BJ (cell line): ENCODE data around the gene HOXB2. TPM values are rescaled to one million over a fixed set of nuclear protein-coding genes. Genes with fewer than 3 reads are reported as not detected.

Experiments used
- CTCF ChIA-PET: fragments of 350-600 bp; formaldehyde crosslinking; extraction: SDS; loops from one replicate; lab custom pipeline; 2021; ENCODE audit warnings: antibody characterized with exemption, inconsistent platforms; lab: Yijun Ruan, JAX
- POLR2A ChIA-PET: fragments of 300-600 bp; sonication (Branson Sonifier 250); formaldehyde crosslinking; extraction: SDS; loops from one replicate; lab custom pipeline; 2021; ENCODE audit warnings: antibody characterized with exemption; lab: Charles Lee
- DNase-seq: peaks from one replicate; pipeline ENCODE4 v3.0.0-alpha.2; 2011; ENCODE audit warnings: low read depth
- H3K27me3 ChIP-seq: 2 replicates; pipeline ENCODE4 v1.6.0; 2011; ENCODE audit warnings: low read length; ENCODE audit not compliant: control insufficient read depth, insufficient read depth
- H3K36me3 ChIP-seq: 2 replicates; pipeline ENCODE4 v1.5.1; 2011; ENCODE audit warnings: low read length; ENCODE audit not compliant: control insufficient read depth, insufficient read depth
- H3K4me3 ChIP-seq: 2 replicates; pipeline ENCODE4 v1.5.1; 2011; ENCODE audit warnings: low read depth, mild to moderate bottlenecking, control low read depth, low read length
- polyA plus RNA-seq: library from polyadenylated mRNA; depleted of rRNA; stranded (reverse); fragments of >200 nt; gene quantifications from 2 replicates; pipeline ENCODE4 v1.2.3, GENCODE V29; 2011
- TF ChIP-seq, protein P1 (sequence below): IDR thresholded peaks from 2 replicates; pipeline ENCODE4 v1.5.1; 2011; ENCODE audit warnings: low read depth, mild to moderate bottlenecking, control low read depth, inconsistent platforms, low read length, moderate library complexity; ENCODE audit not compliant: insufficient read depth

The HOXB2 gene
- polyA plus RNA-seq, 1 experiment = 1.7 TPM

DNA sequence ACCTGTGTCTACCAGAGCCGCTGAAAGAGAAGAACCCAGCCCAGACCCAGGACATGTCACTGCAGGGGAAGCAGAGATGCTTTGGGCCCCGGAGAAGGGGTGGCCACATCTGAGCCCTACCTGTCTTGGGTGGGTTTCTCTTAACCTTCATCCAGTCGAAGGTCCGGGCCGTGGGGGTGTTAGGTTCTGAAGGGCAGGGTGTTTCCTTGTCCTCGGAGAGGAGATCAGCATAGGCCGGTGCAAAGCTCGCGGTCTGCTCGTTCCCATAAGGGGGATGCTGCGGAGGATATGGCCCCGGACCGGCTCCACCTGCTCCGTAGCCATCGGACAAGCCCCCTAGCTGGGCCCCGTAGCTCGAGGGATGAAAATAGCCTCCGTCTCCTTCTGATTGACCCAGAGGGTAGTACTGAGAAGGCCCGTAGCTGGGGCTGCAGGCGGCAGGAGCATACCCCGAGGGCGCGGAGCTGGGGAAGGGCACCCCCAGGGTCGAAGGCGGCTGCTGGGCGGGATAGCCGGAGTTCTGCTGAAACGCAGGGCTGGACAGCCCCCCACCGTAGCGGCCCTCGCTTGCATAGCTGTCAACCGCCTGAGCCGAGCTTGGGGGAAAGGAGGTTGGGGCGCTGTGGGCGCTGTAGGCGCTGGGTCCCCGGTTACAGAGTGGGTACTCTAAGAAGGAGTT lies 14.6 kb downstream of the HOXB2 start:
- TF ChIP-seq, protein P1, sequence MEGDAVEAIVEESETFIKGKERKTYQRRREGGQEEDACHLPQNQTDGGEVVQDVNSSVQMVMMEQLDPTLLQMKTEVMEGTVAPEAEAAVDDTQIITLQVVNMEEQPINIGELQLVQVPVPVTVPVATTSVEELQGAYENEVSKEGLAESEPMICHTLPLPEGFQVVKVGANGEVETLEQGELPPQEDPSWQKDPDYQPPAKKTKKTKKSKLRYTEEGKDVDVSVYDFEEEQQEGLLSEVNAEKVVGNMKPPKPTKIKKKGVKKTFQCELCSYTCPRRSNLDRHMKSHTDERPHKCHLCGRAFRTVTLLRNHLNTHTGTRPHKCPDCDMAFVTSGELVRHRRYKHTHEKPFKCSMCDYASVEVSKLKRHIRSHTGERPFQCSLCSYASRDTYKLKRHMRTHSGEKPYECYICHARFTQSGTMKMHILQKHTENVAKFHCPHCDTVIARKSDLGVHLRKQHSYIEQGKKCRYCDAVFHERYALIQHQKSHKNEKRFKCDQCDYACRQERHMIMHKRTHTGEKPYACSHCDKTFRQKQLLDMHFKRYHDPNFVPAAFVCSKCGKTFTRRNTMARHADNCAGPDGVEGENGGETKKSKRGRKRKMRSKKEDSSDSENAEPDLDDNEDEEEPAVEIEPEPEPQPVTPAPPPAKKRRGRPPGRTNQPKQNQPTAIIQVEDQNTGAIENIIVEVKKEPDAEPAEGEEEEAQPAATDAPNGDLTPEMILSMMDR = no peak
- Histone ChIP-seq H3K36me3 (no peaks in the 10 kb centered on the region), H3K27me3 (peaks cover 42% of the 10 kb centered on the region), H3K4me3 (no peak overlapping the region)
- ChIA-PET POLR2A (no interaction called here), CTCF (no interaction called here)
- DNase-seq = no peak

- no peak for DNase-seq
- TF ChIP-seq, protein P1 = no peak
- H3K36me3 ChIP-seq = no peaks in the 10 kb centered on the region
- H3K4me3 ChIP-seq = no peak overlapping the region
- ChIA-PET POLR2A (no interaction called here), CTCF (no interaction called here)
- peaks cover 44% of the 10 kb centered on the region for H3K27me3 ChIP-seq
Measured at GRCh38 chr17:48529683-48530009, 15.3 kb downstream of the HOXB2 start.

GRCh38 chr17:48528936-48529682 lies 15.8 kb downstream of the HOXB2 start:
- H3K36me3 ChIP-seq = no peaks in the 10 kb centered on the region
- DNase-seq = no peak
- CTCF ChIA-PET = interaction anchor here (0.6 to 1.5 kb wide), 2 partner anchors 40 to 447 kb away, joined by 3 to 4 read pairs; no protein-coding TSS in a partner anchor
- POLR2A ChIA-PET = no interaction called here
- TF ChIP-seq, protein P1 = no peak
- H3K4me3 ChIP-seq = no peak overlapping the region
- peaks cover 44% of the 10 kb centered on the region for H3K27me3 ChIP-seq

DNA sequence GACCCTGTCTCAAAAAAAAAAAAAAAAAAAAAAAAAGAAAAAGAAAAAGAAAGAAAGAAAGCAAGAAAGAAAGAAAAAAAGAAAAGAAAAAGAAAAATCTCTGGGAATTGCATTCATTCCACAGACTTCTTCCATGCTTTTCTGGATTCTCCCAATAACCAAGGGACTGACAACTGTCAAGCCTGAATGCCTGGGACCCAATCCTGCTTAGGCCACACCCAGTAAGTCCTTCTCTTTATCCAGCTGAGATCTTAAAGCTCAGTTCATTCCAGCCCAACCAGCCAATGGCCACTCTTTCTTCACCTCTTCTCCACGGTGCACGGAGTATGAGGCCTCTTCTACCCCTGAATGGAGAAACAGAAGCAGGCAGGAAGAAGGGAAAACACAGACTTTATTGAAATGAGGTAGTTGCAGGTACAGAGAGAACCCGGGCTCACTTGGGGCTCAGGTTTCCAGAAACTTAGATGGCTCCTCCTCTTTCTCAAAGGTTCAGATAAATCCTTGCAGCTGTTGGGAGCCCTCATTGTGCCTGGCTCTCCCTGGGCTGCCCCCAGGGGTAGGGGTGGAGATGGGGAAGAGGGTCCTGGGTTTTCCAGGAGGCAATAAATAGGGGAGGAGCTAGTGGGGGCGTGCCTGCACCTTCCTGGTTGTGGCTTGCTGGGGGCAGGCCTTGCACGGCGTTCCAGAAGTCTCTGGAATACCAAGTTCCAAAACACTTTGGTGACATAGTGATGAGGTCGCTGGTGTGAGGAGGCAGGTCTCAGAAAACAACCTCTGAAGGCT lies 16.6 kb downstream of the HOXB2 start:
- Histone ChIP-seq H3K36me3 (no peaks in the 10 kb centered on the region), H3K27me3 (peaks cover 48% of the 10 kb centered on the region), H3K4me3 (no peak overlapping the region)
- DNase-seq = no peak
- ChIA-PET CTCF (interaction anchor here (0.6 to 1.5 kb wide), 2 partner anchors 41 to 446 kb away, joined by 3 to 4 read pairs; no protein-coding TSS in a partner anchor), POLR2A (no interaction called here)
- TF ChIP-seq, protein P1 = no peak

GRCh38 chr17:48527547-48527932 lies 17.4 kb downstream of the HOXB2 start:
- peaks cover 47% of the 10 kb centered on the region for H3K27me3 ChIP-seq
- ChIA-PET POLR2A (no interaction called here), CTCF (interaction anchor here (1.5 kb wide), 1 partner anchor 42 kb away, joined by 4 read pairs; no protein-coding TSS in a partner anchor)
- DNase-seq = no peak
- H3K36me3 ChIP-seq = no peaks in the 10 kb centered on the region
- TF ChIP-seq, protein P1 = no peak
- H3K4me3 ChIP-seq = no peak overlapping the region
